SH-SY5Y (cell line): ENCODE results near the gene TCF12.

ENCODE experiments used
- GATA2 ChIP-seq: IDR thresholded peaks from 2 replicates; pipeline ENCODE4 v1.6.1; 2011; ENCODE audit warnings: mild to moderate bottlenecking, low read depth, low read length
- GATA3 ChIP-seq: IDR thresholded peaks from 2 replicates; pipeline ENCODE4 v1.6.1; 2011; ENCODE audit warnings: low read depth, mild to moderate bottlenecking, low read length, moderate library complexity

TCF12 gene

GRCh38 chr15:57306161-57306943 lies 387.9 kb downstream of the TCF12 start:
- TF ChIP-seq GATA3: no peak
- TF ChIP-seq GATA2: no peak

- TF ChIP-seq GATA3 (no peak), GATA2 (no peak)
These were observed 388.5 kb downstream of the TCF12 start for GRCh38 chr15:57306944-57307411.

GRCh38 chr15:57307527-57308169 lies 389.2 kb downstream of the TCF12 start:
- TF ChIP-seq GATA2 (no peak), GATA3 (no peak)

GRCh38 chr15:57308170-57308545 lies 389.7 kb downstream of the TCF12 start:
- TF ChIP-seq GATA2 (no peak), GATA3 (no peak)

GRCh38 chr15:57309856-57310760 lies 391.7 kb downstream of the TCF12 start:
- TF ChIP-seq GATA2 (no peak), GATA3 (no peak)

GRCh38 chr15:57310876-57311275 lies 392.4 kb downstream of the TCF12 start:
- TF ChIP-seq GATA3 (no peak), GATA2 (no peak)

GRCh38 chr15:57312006-57312317 lies 393.5 kb downstream of the TCF12 start:
- no peak for TF ChIP-seq GATA3
- TF ChIP-seq GATA2: no peak

GRCh38 chr15:57312318-57313133 lies 394.1 kb downstream of the TCF12 start:
- TF ChIP-seq GATA2 (no peak), GATA3 (no peak)

- TF ChIP-seq GATA3 (no peak), GATA2 (no peak)
These were observed 394.7 kb downstream of the TCF12 start for GRCh38 chr15:57313134-57313483.

GRCh38 chr15:57314221-57314620 lies 395.8 kb downstream of the TCF12 start:
- no peak for TF ChIP-seq GATA3

- TF ChIP-seq GATA2: no peak
- no peak for TF ChIP-seq GATA3
These were observed 398.0 kb downstream of the TCF12 start for GRCh38 chr15:57316451-57316850.

GRCh38 chr15:57319226-57319918 lies 400.9 kb downstream of the TCF12 start:
- TF ChIP-seq GATA3: no peak
- no peak for TF ChIP-seq GATA2

- TF ChIP-seq GATA3: no peak
- TF ChIP-seq GATA2: no peak
These were observed 401.6 kb downstream of the TCF12 start for GRCh38 chr15:57319919-57320560.
